Inferior parietal cortex (tissue), 1 donor: ENCODE results near the gene NDOR1.

Source experiments
- DNase-seq: peaks from one replicate; pipeline ENCODE4 v3.0.0-alpha.2; 2016; ENCODE audit errors: extremely low spot score

The NDOR1 gene

GRCh38 chr9:137262909-137263285 is 57.4 kb downstream of the NDOR1 start:
- no peak for DNase-seq

GRCh38 chr9:137263506-137263905 is 58.0 kb downstream of the NDOR1 start:
- no peak for DNase-seq

- no peak for DNase-seq
Observed at GRCh38 chr9:137264067-137264466, 58.6 kb downstream of the NDOR1 start.

- DNase-seq, result no peak
Observed at GRCh38 chr9:137265496-137266161, 60.1 kb downstream of the NDOR1 start.

GRCh38 chr9:137266162-137266527 is 60.6 kb downstream of the NDOR1 start:
- no peak for DNase-seq
